HG03378 (cell line): ENCODE results near the gene CDC42BPA.
"Not testable (repeated sequence)": the region's sequence is repeated elsewhere in the genome, so short reads cannot be mapped to it uniquely, and the experiment has no call there.

Experiments used
- ATAC-seq: cut with Tn5 transposase; IDR thresholded peaks from one replicate; pipeline ENCODE4 v1.9.1; 2021; ENCODE audit warnings: mild to moderate bottlenecking, moderate library complexity; ENCODE audit not compliant: unreplicated experiment

The CDC42BPA gene

GRCh38 chr1:227336136-227336535, 17.8 kb upstream of the CDC42BPA start:
- not testable (repeated sequence) for ATAC-seq

DNA sequence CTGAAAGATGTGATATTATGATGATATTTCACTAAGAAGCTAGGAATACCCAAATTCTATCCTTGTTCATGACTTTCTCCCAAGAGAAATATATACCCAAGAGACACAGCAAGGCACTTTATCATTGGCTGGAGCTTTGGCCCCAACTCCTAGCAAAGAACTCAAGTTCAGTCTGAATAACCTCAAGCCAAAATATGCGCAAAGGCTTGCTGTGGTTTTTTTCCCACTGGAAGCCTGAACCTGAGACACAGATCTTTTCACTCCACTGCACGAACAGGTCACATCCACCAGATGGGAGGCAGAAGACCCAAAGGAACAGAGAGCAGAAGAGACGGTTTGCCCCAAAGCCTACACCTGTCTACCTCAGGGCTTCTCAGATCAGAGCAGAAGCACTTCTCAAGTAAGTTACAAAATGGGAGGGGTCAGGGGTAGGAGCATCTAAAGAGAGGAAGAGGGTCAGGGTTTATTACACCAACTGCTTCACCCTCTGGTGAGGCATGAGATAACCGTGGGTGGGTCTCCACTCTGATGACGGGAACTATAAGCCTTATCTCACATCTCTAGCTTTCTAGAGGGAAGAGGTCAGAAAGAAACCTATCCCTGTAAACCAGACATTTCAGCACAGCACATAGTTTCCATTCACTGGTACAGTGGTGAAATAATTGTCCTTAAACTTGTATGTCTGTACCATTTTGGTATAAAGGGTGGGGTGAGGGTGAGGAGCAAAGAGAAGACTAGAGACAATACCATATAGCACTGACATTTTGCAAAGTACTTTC, 17.1 kb upstream of the CDC42BPA start:
- no peak for ATAC-seq

DNA sequence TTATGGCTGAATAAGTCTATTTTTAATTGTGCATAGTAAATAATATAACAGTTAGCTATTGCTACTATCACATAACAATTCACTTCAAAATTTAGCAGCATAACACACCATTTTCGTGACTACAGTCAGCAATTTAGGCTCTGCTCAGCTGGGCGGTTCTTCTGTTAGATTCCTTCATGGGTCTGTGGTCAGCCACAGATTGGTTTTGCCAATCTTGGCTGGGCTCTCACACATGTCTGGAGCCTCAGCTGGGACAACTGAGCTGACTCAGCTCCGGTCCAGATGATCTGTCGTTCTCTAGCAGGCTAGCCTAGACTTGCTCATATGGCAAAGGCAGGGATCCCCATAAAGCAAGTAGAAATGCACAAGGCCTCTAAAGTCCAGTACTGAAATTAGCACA, 15.1 kb upstream of the CDC42BPA start:
- no peak for ATAC-seq

GRCh38 chr1:227330279-227331076, 12.2 kb upstream of the CDC42BPA start:
- no peak for ATAC-seq

- no peak for ATAC-seq
These were observed 10.2 kb upstream of the CDC42BPA start for GRCh38 chr1:227328405-227329019.

GRCh38 chr1:227325156-227325555, 6.9 kb upstream of the CDC42BPA start:
- ATAC-seq: no peak

- ATAC-seq: no peak
These were observed 5.6 kb upstream of the CDC42BPA start for GRCh38 chr1:227323967-227324268.

- no peak for ATAC-seq
These were observed 5.1 kb upstream of the CDC42BPA start for GRCh38 chr1:227323171-227323966.

GRCh38 chr1:227322376-227322775, 4.1 kb upstream of the CDC42BPA start:
- no peak for ATAC-seq

GRCh38 chr1:227321035-227321434, 2.7 kb upstream of the CDC42BPA start:
- peak; percentile 76 for ATAC-seq

- ATAC-seq: no peak
These were observed 2.2 kb upstream of the CDC42BPA start for GRCh38 chr1:227320476-227320875.

GRCh38 chr1:227318853-227319607, 738 bp upstream of the CDC42BPA start:
- ATAC-seq: no peak

DNA sequence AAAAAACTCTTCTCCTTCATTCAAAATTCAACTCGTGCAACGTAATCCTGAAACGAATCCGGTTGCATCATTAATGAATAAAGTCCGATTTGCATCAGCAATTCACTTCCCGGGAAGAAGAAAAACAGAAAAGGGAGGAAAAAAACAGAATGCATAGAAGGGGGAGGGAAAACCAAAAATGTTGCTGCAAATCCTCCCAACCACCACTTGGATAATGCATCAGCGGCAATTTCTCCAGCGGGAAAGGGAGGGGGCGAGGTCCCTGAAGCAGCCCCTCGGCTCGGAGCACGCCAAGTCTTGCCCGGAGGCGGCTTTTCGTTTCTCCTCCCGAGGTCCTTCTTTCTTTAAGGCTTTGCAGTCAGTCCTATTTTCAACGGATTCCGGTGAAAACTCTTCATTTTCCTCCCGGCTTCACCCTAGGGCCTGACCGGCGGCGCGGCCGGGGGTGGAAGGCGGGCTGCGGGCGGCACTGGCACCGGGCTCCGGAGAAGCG, 723 bp downstream of the CDC42BPA start:
- ATAC-seq: no peak

DNA sequence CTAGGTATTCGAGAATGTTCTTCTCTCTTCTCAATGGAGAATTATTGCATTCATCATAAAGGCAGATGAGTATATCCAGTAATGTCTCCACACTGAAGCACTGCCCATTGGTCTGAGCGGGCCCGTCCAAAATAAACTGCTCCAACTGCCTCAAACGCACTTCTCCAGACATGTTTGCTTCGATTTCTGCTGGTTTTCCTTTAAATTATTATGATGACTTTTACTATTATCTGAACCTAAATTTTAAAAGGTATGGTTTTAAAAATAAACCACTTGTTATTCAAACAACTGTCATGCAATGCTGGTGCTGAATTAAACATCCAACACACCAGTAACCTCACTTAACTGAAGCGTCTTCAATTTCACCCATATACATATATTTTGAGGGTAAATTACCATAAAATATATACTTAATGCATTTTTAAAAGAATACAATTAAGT, 1.3 kb downstream of the CDC42BPA start:
- no peak for ATAC-seq

DNA sequence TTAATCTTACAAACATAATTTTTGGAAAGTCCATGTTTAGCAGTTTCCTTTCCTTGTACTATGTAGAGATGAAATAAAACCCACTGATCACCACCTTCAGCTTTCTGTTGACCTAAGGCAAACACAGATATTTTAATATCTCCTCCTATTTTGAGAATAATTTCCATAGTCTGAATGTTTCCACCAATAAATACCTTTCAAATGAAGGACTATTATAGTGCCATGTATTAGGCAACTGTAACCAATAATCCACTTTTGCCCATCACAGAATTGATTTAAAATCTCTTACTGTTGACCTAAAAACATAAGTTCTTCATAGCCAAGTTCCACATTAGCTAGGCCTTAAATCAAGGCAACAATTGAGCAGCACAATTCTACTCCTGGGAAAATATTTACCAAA, 1.8 kb downstream of the CDC42BPA start:
- ATAC-seq: no peak

DNA sequence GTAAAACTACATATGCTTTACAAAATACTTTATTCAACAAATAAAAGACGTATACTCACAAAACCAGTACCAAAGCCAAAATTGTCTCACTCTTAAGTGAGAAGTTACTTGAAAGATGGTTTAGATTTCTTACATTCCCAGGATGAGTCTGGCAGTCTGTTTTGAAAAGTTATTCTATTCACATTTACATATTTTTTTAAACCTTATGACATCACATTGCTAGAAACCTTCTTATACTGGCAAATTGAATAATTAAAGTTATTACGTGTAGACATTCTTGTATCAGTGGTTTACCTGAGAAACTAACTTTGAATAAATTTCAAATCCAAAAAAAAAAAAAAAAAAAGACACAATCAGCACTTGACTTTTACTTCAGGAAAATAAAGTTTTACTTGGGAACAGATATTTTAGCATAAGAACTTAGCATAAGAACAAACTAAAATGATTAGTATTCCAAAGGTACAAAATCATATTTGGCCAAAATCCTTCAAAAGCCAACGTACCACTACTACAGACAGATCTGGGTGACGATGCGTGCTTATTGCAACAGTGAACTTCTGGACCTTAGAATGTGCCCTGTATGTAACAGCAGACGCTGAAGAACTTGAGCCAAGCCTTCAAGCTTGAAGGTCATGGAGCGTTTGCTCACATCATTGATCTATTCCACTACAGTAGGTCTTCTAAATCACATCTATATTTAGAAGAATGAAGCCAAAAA, 2.5 kb downstream of the CDC42BPA start:
- no peak for ATAC-seq

- no peak for ATAC-seq
These were observed 4.1 kb downstream of the CDC42BPA start for GRCh38 chr1:227314014-227314848.

DNA sequence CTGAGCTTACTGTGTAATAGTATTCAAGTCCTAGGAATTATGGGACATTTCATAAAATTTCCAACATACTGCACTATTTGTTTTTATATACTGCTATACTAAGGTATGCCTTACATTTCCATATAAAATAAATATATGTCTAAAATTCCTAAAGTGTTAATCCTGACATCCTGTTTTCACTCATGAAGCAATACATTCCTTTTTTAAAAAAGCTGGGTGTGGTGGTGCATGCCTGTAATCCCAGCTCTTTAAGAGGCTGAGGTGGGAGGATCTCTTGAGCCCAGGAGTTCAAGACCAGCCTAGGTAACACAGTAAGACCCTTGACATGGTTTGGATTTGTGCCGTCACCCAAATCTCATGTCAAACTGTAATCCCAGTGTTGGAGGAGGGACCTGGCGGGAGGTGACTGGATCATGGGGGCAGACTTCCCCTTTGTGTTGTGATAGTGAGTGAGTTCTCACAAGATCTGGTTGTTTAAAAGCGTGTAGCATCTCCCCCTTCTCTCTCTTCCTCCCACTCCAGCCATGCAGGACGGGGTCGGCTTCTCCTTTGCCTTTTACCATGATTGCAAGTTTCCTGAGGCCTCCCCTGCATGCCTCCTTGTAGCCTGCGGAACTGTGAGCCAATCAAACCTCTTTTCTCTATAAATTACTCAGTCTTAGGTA, 5.8 kb downstream of the CDC42BPA start:
- ATAC-seq: no peak
